Neural progenitor cell (in vitro differentiated cells): ENCODE measurements around the gene GNAI3.

Source experiments
- CTCF ChIP-seq: fragments of 200-600 bp; sonication (generic); IDR thresholded peaks from 2 replicates; pipeline ENCODE4 v1.5.1; 2017; ENCODE audit warnings: antibody characterized with exemption, mild to moderate bottlenecking
- EZH2 ChIP-seq: fragments of 200-600 bp; sonication (generic); IDR thresholded peaks from 2 replicates; pipeline ENCODE4 v1.6.1; 2017; ENCODE audit warnings: antibody characterized with exemption, mild to moderate bottlenecking, moderate library complexity

GRCh38 chr1:109539676-109540075 is 8.7 kb upstream of the GNAI3 start, which contains the start of gene GPR61:
- TF ChIP-seq CTCF = no peak
- TF ChIP-seq EZH2 = no peak
